Neural cell (in vitro differentiated cells): ENCODE data around the gene IFFO2. TPM values are rescaled to one million over a fixed set of nuclear protein-coding genes. Genes with fewer than 3 reads are reported as not detected.

ENCODE experiments used
- H2AFZ ChIP-seq: fragments of 200-600, 300-800 bp; sonication (generic), shearing (Covaris generic); 2 replicates; pipeline ENCODE4 v1.6.0; 2014; ENCODE audit warnings: low read depth, mild to moderate bottlenecking, antibody characterized with exemption, low read length, moderate library complexity
- H3F3A ChIP-seq: fragments of 200-600 bp; shearing (Covaris generic); 2 replicates; pipeline ENCODE4 v1.6.1; 2016; ENCODE audit warnings: mild to moderate bottlenecking, moderate library complexity, mixed read lengths, antibody characterized with exemption, low read length; ENCODE audit not compliant: insufficient read depth, poor library complexity, severe bottlenecking
- H3K27ac ChIP-seq: fragments of 200-600, 300-800 bp; sonication (generic), shearing (Covaris generic); 2 replicates; pipeline ENCODE4 v1.5.1; 2014; ENCODE audit warnings: mild to moderate bottlenecking, low read length, moderate library complexity
- H3K27me3 ChIP-seq: fragments of 300-800, 200-600 bp; sonication (generic), shearing (Covaris generic); 2 replicates; pipeline ENCODE4 v1.6.0; 2014; ENCODE audit warnings: mild to moderate bottlenecking, low read depth, low read length, moderate library complexity; ENCODE audit not compliant: insufficient read depth
- H3K36me3 ChIP-seq: fragments of 300-800, 200-600 bp; sonication (generic), shearing (Covaris generic); 2 replicates; pipeline ENCODE4 v1.5.1; 2014; ENCODE audit warnings: mild to moderate bottlenecking, antibody characterized with exemption, low read length, moderate library complexity; ENCODE audit not compliant: insufficient read depth
- H3K4me2 ChIP-seq: fragments of 300-800, 200-600 bp; sonication (generic), shearing (Covaris generic); 2 replicates; pipeline ENCODE4 v1.6.0; 2014; ENCODE audit warnings: mild to moderate bottlenecking, low read length
- H3K4me3 ChIP-seq: fragments of 300-800, 200-600 bp; sonication (generic), shearing (Covaris generic); 2 replicates; pipeline ENCODE4 v1.5.1; 2014; ENCODE audit warnings: mild to moderate bottlenecking, low read length, moderate library complexity
- H3K79me2 ChIP-seq: fragments of 200-600 bp; shearing (Covaris generic); replicated peaks from 2 replicates; pipeline ENCODE4 v1.6.0; 2014; ENCODE audit warnings: mild to moderate bottlenecking, low read length, moderate library complexity; ENCODE audit not compliant: insufficient read depth
- H3K9ac ChIP-seq: fragments of 300-800, 200-600 bp; sonication (generic), shearing (Covaris generic); 2 replicates; pipeline ENCODE4 v1.6.1; 2016; ENCODE audit warnings: mild to moderate bottlenecking, low read length, mixed read lengths
- H3K9me2 ChIP-seq: fragments of 200-600 bp; shearing (Covaris generic); 2 replicates; pipeline ENCODE4 v1.6.1; 2016; ENCODE audit warnings: mild to moderate bottlenecking, low read length, mixed read lengths; ENCODE audit not compliant: insufficient read depth
- H3K9me3 ChIP-seq: fragments of 200-600, 300-800 bp; sonication (generic), shearing (Covaris generic); 2 replicates; pipeline ENCODE4 v1.6.1; 2016; ENCODE audit warnings: mild to moderate bottlenecking, mixed run types, low read length, moderate library complexity, mixed read lengths
- H4K20me1 ChIP-seq: fragments of 200-600 bp; shearing (Covaris generic); 2 replicates; pipeline ENCODE4 v1.6.1; 2016; ENCODE audit warnings: mild to moderate bottlenecking, mixed run types; ENCODE audit not compliant: insufficient read depth
- CTCF ChIP-seq: fragments of 450-650 bp; IDR thresholded peaks from 2 replicates; pipeline ENCODE4 v1.5.1; 2014; ENCODE audit warnings: antibody characterized with exemption, mild to moderate bottlenecking, moderate library complexity; ENCODE audit not compliant: poor library complexity, severe bottlenecking
- EZH2 ChIP-seq: fragments of 200-600, 300-800 bp; shearing (Covaris generic), sonication (generic); IDR thresholded peaks from 2 replicates; pipeline ENCODE4 v1.6.1; 2014; ENCODE audit warnings: antibody characterized with exemption, low read length, borderline replicate concordance, mild to moderate bottlenecking; ENCODE audit not compliant: insufficient read depth, poor library complexity, severe bottlenecking
- POLR2AphosphoS5 ChIP-seq: IDR thresholded peaks from 2 replicates; pipeline ENCODE4 v1.6.1; 2012
- RAD21 ChIP-seq: fragments of 450-650 bp; conservative IDR thresholded peaks from 2 replicates; pipeline ENCODE4 v1.6.1; 2014; ENCODE audit warnings: antibody characterized with exemption, mild to moderate bottlenecking, moderate library complexity
- REST ChIP-seq: IDR thresholded peaks from 2 replicates; pipeline ENCODE4 v1.6.1; 2012; ENCODE audit warnings: borderline replicate concordance
- TAF1 ChIP-seq: IDR thresholded peaks from 2 replicates; pipeline ENCODE4 v1.6.1; 2012; ENCODE audit warnings: low read depth
- polyA plus RNA-seq: library from polyadenylated mRNA; depleted of rRNA; stranded (reverse); fragments of >200 nt; gene quantifications from 2 replicates; pipeline ENCODE4 v1.2.3, GENCODE V29; 2014

IFFO2 gene
- polyA plus RNA-seq, 1 donor from 2014 or later = 2.6 TPM

DNA sequence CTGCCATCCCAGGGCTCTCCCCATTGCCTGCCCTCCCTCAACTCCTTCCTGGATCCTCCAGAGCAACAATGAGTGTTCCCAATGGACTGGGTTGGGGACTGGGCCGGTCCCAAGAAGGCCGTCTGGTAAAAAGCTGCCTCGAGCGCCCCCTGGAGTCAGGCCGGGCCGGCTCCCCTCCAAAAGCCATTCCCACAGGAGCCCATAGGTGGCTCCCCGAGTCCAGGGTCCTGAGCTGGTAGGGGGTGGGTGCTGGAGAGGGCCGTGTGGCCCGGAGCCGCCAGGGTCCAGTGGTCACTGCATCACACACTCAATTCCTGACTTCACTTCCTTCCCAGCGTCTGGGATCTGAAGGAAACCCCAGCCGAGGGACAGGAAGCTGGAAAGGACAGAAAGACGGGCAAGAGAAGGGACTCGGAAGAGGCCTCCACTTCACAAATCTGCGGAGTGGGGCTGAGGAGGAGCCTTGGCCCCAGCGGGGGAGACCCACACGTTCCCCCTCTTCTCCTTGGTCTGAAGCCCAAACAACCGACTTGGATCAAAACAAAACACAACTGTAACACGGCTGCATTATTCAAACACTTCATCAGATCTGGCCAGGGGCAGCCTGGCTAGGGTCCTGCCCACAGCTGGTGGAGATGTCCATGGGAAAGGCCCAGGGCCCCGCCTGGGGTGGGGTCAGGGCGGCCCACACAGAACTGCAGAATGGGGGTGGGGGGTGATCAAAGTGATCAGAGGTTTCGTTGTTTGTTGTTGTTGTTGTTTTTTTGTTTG lies 43.2 kb downstream of the IFFO2 start:
- Histone ChIP-seq H2AFZ (no peak overlapping the region), H3K27me3 (no peaks in the 10 kb centered on the region), H3K9me2 (no peaks in the 10 kb centered on the region), H3K79me2 (no peaks in the 10 kb centered on the region), H3K4me2 (no peak overlapping the region), H3K4me3 (no peak overlapping the region), H3K9me3 (no peaks in the 10 kb centered on the region), H3K36me3 (no peaks in the 10 kb centered on the region), H3K27ac (no peak overlapping the region), H3F3A (no peaks in the 10 kb centered on the region), H4K20me1 (no peaks in the 10 kb centered on the region), H3K9ac (no peak overlapping the region)
- TF ChIP-seq RAD21 = no peak
- TF ChIP-seq CTCF = peak; percentile 37

DNA sequence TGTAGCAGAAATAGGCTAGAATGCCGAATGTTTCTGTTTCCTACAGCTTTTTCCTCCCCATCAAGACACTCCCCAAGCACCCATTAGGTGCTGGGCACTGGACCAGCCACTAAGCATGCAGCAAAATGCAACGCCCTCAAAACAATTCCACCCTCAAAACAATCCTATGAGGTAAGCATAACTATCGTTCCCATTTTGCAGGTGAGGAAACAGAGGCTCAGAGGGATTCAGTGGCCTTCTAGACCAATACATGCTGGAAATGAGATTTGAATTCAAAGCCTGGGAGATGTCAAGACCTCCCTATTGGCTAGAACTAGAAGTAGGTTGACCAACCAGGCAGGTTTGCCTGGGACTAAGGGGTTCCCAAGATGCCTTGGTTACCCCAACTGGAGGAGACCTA lies 43.9 kb downstream of the IFFO2 start:
- Histone ChIP-seq H3F3A (no peaks in the 10 kb centered on the region), H3K27ac (no peak overlapping the region), H3K9ac (no peak overlapping the region), H4K20me1 (no peaks in the 10 kb centered on the region), H3K79me2 (no peaks in the 10 kb centered on the region), H3K4me2 (no peak overlapping the region), H3K36me3 (no peaks in the 10 kb centered on the region), H3K9me2 (no peaks in the 10 kb centered on the region), H3K27me3 (no peaks in the 10 kb centered on the region), H2AFZ (no peak overlapping the region), H3K9me3 (no peaks in the 10 kb centered on the region), H3K4me3 (no peak overlapping the region)
- TF ChIP-seq POLR2AphosphoS5 = no peak
- TF ChIP-seq EZH2 = no peak
- no peak for TF ChIP-seq CTCF
- no peak for TF ChIP-seq REST
- TF ChIP-seq RAD21 = no peak
- TF ChIP-seq TAF1 = no peak
